Ascending aorta (tissue), 2 donors: ENCODE results near the gene MYO1C. TPM values are rescaled to one million over a fixed set of nuclear protein-coding genes. Genes with fewer than 3 reads are reported as not detected.

Experiments
- DNase-seq, 2 donors: peaks; one replicate each; pipeline ENCODE4 v3.0.0-alpha.2; 2019; ENCODE audit warnings: low spot score in 2 of 2
- H3K27ac ChIP-seq, 2 donors: fragments of 200-600 bp; sonication (generic); one replicate each; pipeline ENCODE4 v1.5.1; 2016 to 2017; ENCODE audit warnings: mild to moderate bottlenecking in 1 of 2
- H3K27me3 ChIP-seq: fragments of 200-600 bp; sonication (generic); one replicate; pipeline ENCODE4 v1.5.1; 2017
- H3K36me3 ChIP-seq, 2 donors: fragments of 200-600 bp; sonication (generic); one replicate each; pipeline ENCODE4 v1.5.1; 2016
- H3K4me1 ChIP-seq, 2 donors: fragments of 200-600 bp; sonication (generic); one replicate each; pipeline ENCODE4 v1.5.1; 2016 to 2017; ENCODE audit warnings: mild to moderate bottlenecking in 1 of 2
- H3K4me3 ChIP-seq, 2 donors: fragments of 200-600 bp; sonication (generic); one replicate each; pipeline ENCODE4 v1.5.1; 2016 to 2017; ENCODE audit warnings: mild to moderate bottlenecking in 1 of 2
- H3K9me3 ChIP-seq, 2 donors: fragments of 200-600 bp; sonication (generic); one replicate each; pipeline ENCODE4 v1.5.1; 2016
- intact Hi-C: fragments of 100-400 bp; cut with DNase I; formaldehyde crosslinking; loops from one replicate; pipeline ENCODE4 v1.15.1; 2023
- total RNA-seq: library from RNA; depleted of rRNA; stranded (reverse); fragments of >200 nt; gene quantifications from one replicate; pipeline ENCODE4 v1.1.0, GENCODE V29; 2016
- TF ChIP-seq, protein P1 (sequence below), 3 experiments: fragments of 200-600 bp in 2 of 3; fragments of 450-650 bp in 1 of 3; sonication (generic) in 2 of 3; IDR thresholded peaks; one replicate each; pipeline ENCODE4 v1.5.1; 2016 to 2019; ENCODE audit warnings: antibody characterized with exemption in 3 of 3, mild to moderate bottlenecking in 1 of 3, moderate library complexity in 1 of 3

Gene MYO1C
- total RNA-seq, 1 donor from 2014 or later = 251 TPM

DNA sequence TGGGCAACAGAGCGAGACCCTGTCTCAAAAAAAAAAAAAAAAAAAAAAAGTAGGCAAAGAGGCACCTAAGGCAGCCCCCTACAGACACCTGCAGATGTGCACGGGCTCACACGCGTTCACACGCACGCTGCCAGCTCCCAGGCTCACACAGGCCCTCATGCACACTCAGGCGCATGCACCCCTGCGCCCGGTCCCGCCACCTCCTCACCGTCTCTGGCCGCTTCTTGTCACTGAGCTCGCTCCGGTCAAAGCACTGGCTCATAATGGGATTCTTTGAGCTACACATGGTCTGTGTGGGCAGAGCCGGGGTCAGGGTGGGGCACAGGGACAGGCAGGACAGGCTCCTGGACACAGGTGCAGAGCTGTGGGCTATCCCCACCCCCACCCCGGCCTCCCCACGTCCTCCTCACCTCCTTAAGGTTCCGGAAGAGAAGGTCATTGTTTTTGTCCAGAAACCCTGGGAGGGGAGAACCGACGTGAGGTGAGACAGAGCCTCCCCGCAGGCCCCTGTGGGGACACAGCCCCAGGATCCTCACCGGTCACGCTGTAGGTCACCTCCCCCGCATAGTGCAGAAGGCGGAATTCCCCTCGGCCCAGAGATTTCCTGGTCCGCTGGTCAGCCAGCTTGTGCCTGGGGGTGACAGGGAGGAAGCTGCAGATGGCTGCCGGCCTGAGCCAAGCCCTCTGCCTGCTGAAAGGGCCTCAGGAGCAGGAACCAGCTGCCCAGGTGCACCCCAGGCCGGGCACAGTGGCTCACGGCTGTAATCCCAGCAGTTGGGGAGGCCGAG lies 17.9 kb downstream of the MYO1C start:
- TF ChIP-seq, protein P1, sequence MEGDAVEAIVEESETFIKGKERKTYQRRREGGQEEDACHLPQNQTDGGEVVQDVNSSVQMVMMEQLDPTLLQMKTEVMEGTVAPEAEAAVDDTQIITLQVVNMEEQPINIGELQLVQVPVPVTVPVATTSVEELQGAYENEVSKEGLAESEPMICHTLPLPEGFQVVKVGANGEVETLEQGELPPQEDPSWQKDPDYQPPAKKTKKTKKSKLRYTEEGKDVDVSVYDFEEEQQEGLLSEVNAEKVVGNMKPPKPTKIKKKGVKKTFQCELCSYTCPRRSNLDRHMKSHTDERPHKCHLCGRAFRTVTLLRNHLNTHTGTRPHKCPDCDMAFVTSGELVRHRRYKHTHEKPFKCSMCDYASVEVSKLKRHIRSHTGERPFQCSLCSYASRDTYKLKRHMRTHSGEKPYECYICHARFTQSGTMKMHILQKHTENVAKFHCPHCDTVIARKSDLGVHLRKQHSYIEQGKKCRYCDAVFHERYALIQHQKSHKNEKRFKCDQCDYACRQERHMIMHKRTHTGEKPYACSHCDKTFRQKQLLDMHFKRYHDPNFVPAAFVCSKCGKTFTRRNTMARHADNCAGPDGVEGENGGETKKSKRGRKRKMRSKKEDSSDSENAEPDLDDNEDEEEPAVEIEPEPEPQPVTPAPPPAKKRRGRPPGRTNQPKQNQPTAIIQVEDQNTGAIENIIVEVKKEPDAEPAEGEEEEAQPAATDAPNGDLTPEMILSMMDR (IDR thresholded peaks at IDR 0.05) = no peak
- no peak for DNase-seq
- Histone ChIP-seq H3K36me3 (peaks cover 84 to 99% of the 10 kb centered on the region in 2 donors), H3K4me3 (no peak overlapping the region), H3K9me3 (no peaks in the 10 kb centered on the region), H3K4me1 (peaks cover 0 to 8% of the 10 kb centered on the region in 2 donors), H3K27ac (peak overlapping the region in 1 of 2 donors; percentile 18), H3K27me3 (no peaks in the 10 kb centered on the region)
- intact Hi-C loops = no loop called here

DNA sequence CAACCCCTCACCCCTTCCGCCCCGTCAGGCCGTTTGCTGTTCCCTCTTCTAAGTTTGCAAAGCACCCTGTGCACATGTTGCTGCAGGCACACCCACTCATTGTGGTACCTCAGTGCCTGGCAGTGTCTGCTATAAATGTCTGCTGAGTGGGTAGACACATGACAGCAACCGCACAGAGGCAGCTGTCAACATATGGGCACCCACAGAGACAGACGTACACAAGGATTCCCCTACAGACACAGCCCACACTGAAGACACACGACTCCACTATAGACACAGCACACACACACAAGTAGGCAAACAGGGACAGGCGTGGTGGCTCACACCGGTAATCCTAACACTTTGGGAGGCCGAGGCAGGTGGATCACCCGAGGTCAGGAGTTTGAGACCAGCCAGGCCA lies 18.6 kb downstream of the MYO1C start:
- no peaks in the 10 kb centered on the region for H3K27me3 ChIP-seq
- intact Hi-C loops = no loop called here
- H3K9me3 ChIP-seq = no peaks in the 10 kb centered on the region
- no peak overlapping the region for H3K4me3 ChIP-seq
- peak overlapping the region in 1 of 2 donors; percentile 12 for H3K27ac ChIP-seq
- TF ChIP-seq, protein P1 (IDR thresholded peaks at IDR 0.05) = no peak
- peaks cover 0 to 8% of the 10 kb centered on the region in 2 donors for H3K4me1 ChIP-seq
- peaks cover 84 to 99% of the 10 kb centered on the region in 2 donors for H3K36me3 ChIP-seq
- no peak for DNase-seq

DNA sequence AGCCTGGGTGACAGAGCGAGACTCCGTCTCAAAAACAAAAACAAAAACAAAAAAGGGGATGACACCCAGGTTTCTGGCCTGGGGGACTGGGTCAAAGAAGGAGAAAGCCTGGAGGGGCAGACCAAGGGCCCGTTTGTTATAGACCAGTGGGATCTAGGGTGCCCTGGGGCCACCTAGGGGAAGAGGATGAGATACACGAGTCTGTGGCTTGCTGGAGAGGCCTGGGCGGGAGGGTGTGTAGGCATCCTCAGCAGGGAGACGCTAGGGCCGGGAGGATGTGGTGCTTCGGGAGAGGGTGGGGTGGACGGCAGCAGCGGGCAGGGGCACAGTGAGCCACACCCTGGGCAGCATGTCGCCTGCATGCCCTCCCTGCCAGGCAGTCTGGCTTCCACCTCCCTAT lies 19.3 kb downstream of the MYO1C start:
- no peak for DNase-seq
- intact Hi-C loops = no loop called here
- Histone ChIP-seq H3K4me1 (peaks cover 0 to 8% of the 10 kb centered on the region in 2 donors), H3K9me3 (no peaks in the 10 kb centered on the region), H3K4me3 (no peak overlapping the region), H3K27me3 (no peaks in the 10 kb centered on the region), H3K36me3 (peaks cover 84 to 99% of the 10 kb centered on the region in 2 donors), H3K27ac (peak overlapping the region in 1 of 2 donors; percentile 12)
- TF ChIP-seq, protein P1 (IDR thresholded peaks at IDR 0.05) = no peak

DNA sequence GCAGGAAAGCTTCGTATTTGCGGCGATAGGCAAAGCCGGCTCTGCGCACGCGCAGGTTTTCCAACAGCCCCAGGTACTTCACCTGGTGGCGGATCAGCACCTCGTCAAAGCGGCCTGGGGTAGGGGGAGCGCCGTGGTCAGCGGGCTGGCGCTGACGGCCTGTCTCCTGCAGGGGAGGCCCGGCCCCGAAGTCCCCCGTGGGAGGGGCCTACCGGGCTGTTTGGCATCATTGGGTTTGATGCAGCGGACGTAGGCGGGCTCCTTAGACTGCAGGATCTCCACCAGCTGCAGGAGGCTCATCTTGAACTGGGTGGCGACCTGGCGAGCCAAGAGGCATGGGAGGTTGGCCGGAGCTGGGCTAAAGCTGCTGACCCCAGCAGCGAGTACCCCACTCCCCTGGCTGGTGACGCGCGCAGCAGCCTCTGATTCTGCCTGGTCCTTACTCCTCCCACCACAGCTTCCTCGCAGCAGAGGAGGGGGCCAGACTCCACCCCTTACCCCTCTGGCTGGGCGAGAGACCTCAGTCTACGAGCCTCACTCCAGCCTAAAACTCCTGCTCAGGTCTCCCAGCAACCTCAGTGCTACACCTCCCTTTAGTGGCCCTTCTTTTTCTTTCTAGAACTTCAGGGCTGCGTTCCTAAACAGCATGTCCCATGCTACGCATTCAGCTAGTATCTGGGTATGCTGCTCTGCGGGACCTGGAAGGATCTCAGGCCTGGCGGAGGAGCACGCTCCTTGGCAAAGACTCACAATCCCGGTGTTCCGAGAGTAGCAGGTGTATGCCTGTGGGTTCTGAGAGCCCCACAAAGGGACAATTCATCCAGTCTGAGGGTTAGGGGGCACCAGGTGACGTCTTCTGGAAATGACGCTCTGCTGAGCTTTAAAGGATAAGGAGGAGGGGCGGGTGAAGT lies 20.3 kb downstream of the MYO1C start:
- Histone ChIP-seq H3K4me3 (no peak overlapping the region), H3K9me3 (no peaks in the 10 kb centered on the region), H3K27me3 (no peaks in the 10 kb centered on the region), H3K4me1 (peaks cover 0 to 8% of the 10 kb centered on the region in 2 donors), H3K27ac (no peak overlapping the region), H3K36me3 (peaks cover 84 to 99% of the 10 kb centered on the region in 2 donors)
- intact Hi-C loops = no loop called here
- TF ChIP-seq, protein P1 (IDR thresholded peaks at IDR 0.05) = no peak
- DNase-seq = no peak

DNA sequence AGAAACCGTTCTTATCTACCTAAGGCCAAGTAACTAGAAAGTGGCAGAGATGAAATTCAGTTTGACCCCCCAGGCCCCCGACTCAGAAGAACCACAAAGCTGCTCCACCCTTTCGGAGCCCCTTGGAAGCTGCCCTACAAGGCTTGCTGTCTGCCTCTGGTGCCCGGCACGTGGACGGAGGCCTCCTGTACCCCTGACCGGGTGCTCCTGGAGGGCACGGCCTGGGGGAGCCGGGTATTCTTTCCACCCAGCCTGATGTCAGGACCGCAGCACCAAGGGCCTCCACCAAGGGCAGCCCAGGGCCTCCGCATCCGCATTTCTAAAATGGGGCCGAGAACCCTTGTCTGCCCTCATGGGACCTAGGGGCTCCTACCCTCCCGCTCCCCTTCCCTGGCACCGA lies 21.0 kb downstream of the MYO1C start:
- DNase-seq = no peak
- Histone ChIP-seq H3K27ac (no peak overlapping the region), H3K9me3 (no peaks in the 10 kb centered on the region), H3K27me3 (no peaks in the 10 kb centered on the region), H3K4me1 (peaks cover 0 to 3% of the 10 kb centered on the region in 2 donors), H3K36me3 (peaks cover 87 to 100% of the 10 kb centered on the region in 2 donors), H3K4me3 (no peak overlapping the region)
- TF ChIP-seq, protein P1 (IDR thresholded peaks at IDR 0.05) = no peak
- intact Hi-C loops = no loop called here
